ENCODE data around the gene FHL1. TPM values are rescaled to one million over a fixed set of nuclear protein-coding genes. Genes with fewer than 3 reads are reported as not detected.

The FHL1 gene
- total RNA-seq, 1 donor from 2014 or later: 26.8 TPM

DNA sequence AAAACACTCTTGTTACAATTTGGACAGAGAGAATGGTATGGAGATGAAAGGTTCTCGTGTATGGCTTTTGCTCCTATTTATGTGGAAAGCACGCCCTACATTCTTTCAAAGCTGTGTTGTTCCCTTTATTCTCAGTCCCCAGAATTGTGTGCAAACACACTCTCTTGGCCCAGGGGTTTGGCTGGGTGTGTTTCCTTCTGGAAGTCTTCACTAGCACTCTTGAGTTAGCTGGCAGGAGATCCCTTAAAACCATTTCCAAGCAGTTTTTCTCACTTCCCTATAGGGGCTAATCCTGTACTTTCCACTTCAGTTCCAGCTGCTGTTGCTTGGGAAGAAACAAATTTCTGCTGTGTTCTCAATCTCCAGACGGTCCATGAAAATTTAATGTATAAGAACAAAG, 35.1 kb downstream of the FHL1 start:
- H3K4me3 Mint-ChIP-seq: no peak overlapping the region
- DNase-seq (ENCODE audit: low spot score in 2 of 2, unreplicated experiment in 2 of 2): no peak
- no peaks in the 10 kb centered on the region for H3K27me3 Mint-ChIP-seq (ENCODE audit: low read depth)
- peaks cover 12% of the 10 kb centered on the region for H3K9me3 Mint-ChIP-seq
- H3K4me1 Mint-ChIP-seq: peaks cover 5% of the 10 kb centered on the region
- TF ChIP-seq, protein P1, sequence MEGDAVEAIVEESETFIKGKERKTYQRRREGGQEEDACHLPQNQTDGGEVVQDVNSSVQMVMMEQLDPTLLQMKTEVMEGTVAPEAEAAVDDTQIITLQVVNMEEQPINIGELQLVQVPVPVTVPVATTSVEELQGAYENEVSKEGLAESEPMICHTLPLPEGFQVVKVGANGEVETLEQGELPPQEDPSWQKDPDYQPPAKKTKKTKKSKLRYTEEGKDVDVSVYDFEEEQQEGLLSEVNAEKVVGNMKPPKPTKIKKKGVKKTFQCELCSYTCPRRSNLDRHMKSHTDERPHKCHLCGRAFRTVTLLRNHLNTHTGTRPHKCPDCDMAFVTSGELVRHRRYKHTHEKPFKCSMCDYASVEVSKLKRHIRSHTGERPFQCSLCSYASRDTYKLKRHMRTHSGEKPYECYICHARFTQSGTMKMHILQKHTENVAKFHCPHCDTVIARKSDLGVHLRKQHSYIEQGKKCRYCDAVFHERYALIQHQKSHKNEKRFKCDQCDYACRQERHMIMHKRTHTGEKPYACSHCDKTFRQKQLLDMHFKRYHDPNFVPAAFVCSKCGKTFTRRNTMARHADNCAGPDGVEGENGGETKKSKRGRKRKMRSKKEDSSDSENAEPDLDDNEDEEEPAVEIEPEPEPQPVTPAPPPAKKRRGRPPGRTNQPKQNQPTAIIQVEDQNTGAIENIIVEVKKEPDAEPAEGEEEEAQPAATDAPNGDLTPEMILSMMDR (IDR thresholded peaks at IDR 0.05; ENCODE audit: unreplicated experiment): no peak
- no peak overlapping the region for H3K27ac Mint-ChIP-seq
- no peaks in the 10 kb centered on the region for H3K36me3 Mint-ChIP-seq

GRCh38 chrX:136183172-136183571, 35.8 kb downstream of the FHL1 start:
- Mint-ChIP-seq H3K4me1 (peaks cover 5% of the 10 kb centered on the region), H3K36me3 (no peaks in the 10 kb centered on the region), H3K27me3 (ENCODE audit: low read depth) (no peaks in the 10 kb centered on the region), H3K4me3 (no peak overlapping the region), H3K9me3 (peaks cover 12% of the 10 kb centered on the region), H3K27ac (no peak overlapping the region)
- DNase-seq (ENCODE audit: low spot score in 2 of 2, unreplicated experiment in 2 of 2): no peak
- TF ChIP-seq, protein P1 (IDR thresholded peaks at IDR 0.05; ENCODE audit: unreplicated experiment): no peak

DNA sequence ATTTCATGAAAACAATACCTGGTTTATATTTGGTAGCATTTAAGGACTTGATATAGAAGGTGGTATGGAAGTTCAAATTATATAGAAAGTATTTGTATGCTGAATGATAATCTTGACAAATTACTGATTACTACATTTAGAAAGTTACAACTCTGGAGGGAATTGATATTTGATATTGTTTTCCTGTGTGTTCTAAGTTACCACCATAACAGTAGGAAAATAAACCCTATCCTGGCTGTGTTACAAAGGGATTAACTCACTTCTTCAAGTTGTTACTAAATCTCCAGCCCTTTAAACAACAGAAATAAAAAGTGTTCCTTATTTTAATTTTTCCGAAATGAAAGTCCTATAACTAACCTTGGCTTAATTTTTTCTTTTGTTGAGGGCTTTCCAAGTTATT, 36.6 kb downstream of the FHL1 start:
- no peak overlapping the region for H3K27ac Mint-ChIP-seq
- no peaks in the 10 kb centered on the region for H3K27me3 Mint-ChIP-seq (ENCODE audit: low read depth)
- no peaks in the 10 kb centered on the region for H3K36me3 Mint-ChIP-seq
- DNase-seq (ENCODE audit: low spot score in 2 of 2, unreplicated experiment in 2 of 2): no peak
- peaks cover 5% of the 10 kb centered on the region for H3K4me1 Mint-ChIP-seq
- H3K9me3 Mint-ChIP-seq: peaks cover 14% of the 10 kb centered on the region
- TF ChIP-seq, protein P1 (IDR thresholded peaks at IDR 0.05; ENCODE audit: unreplicated experiment): no peak
- no peak overlapping the region for H3K4me3 Mint-ChIP-seq

DNA sequence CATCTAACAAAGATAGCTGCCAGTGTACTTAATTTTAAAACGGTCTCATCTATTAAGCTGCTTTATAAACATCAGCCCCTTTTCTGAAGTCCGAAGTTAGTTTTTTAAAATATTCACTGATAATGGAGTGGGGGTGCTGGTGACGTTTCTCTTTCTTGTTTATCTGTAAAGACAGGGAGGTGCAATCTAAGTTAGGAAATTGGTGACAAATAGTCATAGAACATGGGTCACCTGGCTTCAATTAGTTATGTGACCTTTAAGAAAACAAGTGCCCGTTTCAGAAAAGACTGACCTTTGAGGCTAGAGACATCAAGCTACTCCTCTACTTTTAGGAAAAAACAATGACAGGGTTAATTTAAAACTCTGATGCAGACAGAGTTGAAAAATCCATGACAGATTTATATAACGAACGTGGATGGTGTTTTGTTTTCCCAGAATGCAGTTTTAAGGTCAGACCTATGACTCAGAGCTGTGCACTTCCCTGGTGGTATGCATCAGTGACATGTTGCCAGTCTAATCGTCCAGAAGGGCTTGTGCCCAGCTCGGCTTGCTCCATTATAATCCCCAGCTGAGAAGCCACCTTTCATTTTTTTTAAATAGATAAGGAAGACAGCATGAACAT, 38.2 kb downstream of the FHL1 start:
- peaks cover 5% of the 10 kb centered on the region for H3K4me1 Mint-ChIP-seq
- H3K36me3 Mint-ChIP-seq: no peaks in the 10 kb centered on the region
- TF ChIP-seq, protein P1 (IDR thresholded peaks at IDR 0.05; ENCODE audit: unreplicated experiment): no peak
- H3K9me3 Mint-ChIP-seq: peaks cover 11% of the 10 kb centered on the region
- no peak overlapping the region for H3K4me3 Mint-ChIP-seq
- H3K27ac Mint-ChIP-seq: no peak overlapping the region
- H3K27me3 Mint-ChIP-seq (ENCODE audit: low read depth): no peaks in the 10 kb centered on the region
- DNase-seq (ENCODE audit: low spot score in 2 of 2, unreplicated experiment in 2 of 2): no peak

DNA sequence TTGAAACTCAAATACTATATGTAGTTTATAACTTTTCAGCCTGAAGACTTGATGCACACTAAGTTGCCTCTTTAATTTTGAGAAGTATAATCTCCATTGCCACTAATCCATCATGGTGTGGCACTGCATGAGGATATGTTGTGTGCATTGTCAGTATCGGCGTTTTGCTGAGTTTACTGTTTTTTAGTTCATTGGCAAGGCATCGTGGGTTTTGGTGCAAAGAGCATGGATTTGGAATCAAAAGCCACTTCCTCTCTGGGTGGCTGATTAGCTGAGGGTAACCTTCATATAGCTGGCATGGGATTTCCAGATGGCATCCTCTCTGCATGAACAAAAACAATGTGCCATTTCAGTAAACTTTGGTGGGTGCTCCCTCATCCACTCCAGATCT, 38.7 kb downstream of the FHL1 start:
- Mint-ChIP-seq H3K36me3 (no peaks in the 10 kb centered on the region), H3K4me1 (peaks cover 5% of the 10 kb centered on the region), H3K9me3 (peaks cover 11% of the 10 kb centered on the region), H3K4me3 (no peak overlapping the region), H3K27me3 (ENCODE audit: low read depth) (no peaks in the 10 kb centered on the region), H3K27ac (no peak overlapping the region)
- no peak for DNase-seq (ENCODE audit: low spot score in 2 of 2, unreplicated experiment in 2 of 2)
- TF ChIP-seq, protein P1 (IDR thresholded peaks at IDR 0.05; ENCODE audit: unreplicated experiment): no peak

- H3K36me3 Mint-ChIP-seq: no peaks in the 10 kb centered on the region
- peaks cover 5% of the 10 kb centered on the region for H3K4me1 Mint-ChIP-seq
- TF ChIP-seq, protein P1 (IDR thresholded peaks at IDR 0.05; ENCODE audit: unreplicated experiment): no peak
- H3K4me3 Mint-ChIP-seq: no peak overlapping the region
- no peaks in the 10 kb centered on the region for H3K27me3 Mint-ChIP-seq (ENCODE audit: low read depth)
- peaks cover 22% of the 10 kb centered on the region for H3K9me3 Mint-ChIP-seq
- no peak for DNase-seq (ENCODE audit: low spot score in 2 of 2, unreplicated experiment in 2 of 2)
- H3K27ac Mint-ChIP-seq: no peak overlapping the region
Observed at GRCh38 chrX:136189222-136189621, 41.9 kb downstream of the FHL1 start.
